Endometrial microvascular endothelial cells (primary cell): ENCODE results near the gene PCDHGB3. TPM values are rescaled to one million over a fixed set of nuclear protein-coding genes. Genes with fewer than 3 reads are reported as not detected.
"Not testable (repeated sequence)": the region's sequence is repeated elsewhere in the genome, so short reads cannot be mapped to it uniquely, and the experiment has no call there.

Experiments
- in situ Hi-C: cut with HindIII; loops from 2 replicates; pipeline ENCODE4 v1.10.0; 2017; ENCODE audit warnings: low sequenced_read_pairs, low pct_unique_long_range_greater_than_20kb; ENCODE audit errors: inconsistent ontology term
- total RNA-seq: library from RNA; depleted of rRNA; stranded (reverse); fragments of >200 nt; gene quantifications from one replicate; pipeline ENCODE4 v1.2.3, GENCODE V29; 2015; ENCODE audit errors: inconsistent ontology term

The PCDHGB3 gene
- total RNA-seq, 1 donor from 2014 or later = 0.65 TPM

GRCh38 chr5:141387557-141388311 is 17.7 kb downstream of the PCDHGB3 start, which contains the start of gene PCDHGB4:
Gene PCDHGB4, plus strand, starts transcription at chr5:141387698. Its CDS starts 187 bp downstream, at chr5:141387885.
- in situ Hi-C loops = not testable (repeated sequence)

GRCh38 chr5:141388661-141389060 is 18.6 kb downstream of the PCDHGB3 start:
- in situ Hi-C loops = no loop called here

- in situ Hi-C loops = no loop called here
Observed at GRCh38 chr5:141389153-141390042, 19.4 kb downstream of the PCDHGB3 start.

GRCh38 chr5:141392429-141393198 is 22.6 kb downstream of the PCDHGB3 start, which contains the start of gene PCDHGA8:
Gene PCDHGA8, plus strand, starts transcription at chr5:141392633. Its CDS starts 181 bp downstream, at chr5:141392814.
- in situ Hi-C loops = no loop called here

- in situ Hi-C loops = no loop called here
Observed at GRCh38 chr5:141393267-141393666, 23.2 kb downstream of the PCDHGB3 start.

- in situ Hi-C loops = not testable (repeated sequence)
Observed at GRCh38 chr5:141394401-141395187, 24.6 kb downstream of the PCDHGB3 start.

GRCh38 chr5:141397756-141398551 is 27.9 kb downstream of the PCDHGB3 start, which contains the start of gene PCDHGB5:
Gene PCDHGB5, plus strand, starts transcription at chr5:141397947. Its CDS starts 181 bp downstream, at chr5:141398128.
- in situ Hi-C loops = not testable (repeated sequence)

GRCh38 chr5:141398608-141399007 is 28.6 kb downstream of the PCDHGB3 start:
- in situ Hi-C loops = no loop called here

- in situ Hi-C loops = no loop called here
Observed at GRCh38 chr5:141399555-141400258, 29.7 kb downstream of the PCDHGB3 start.

- in situ Hi-C loops = no loop called here
Observed at GRCh38 chr5:141402553-141403243, 32.7 kb downstream of the PCDHGB3 start, which contains the start of gene PCDHGA9. Gene PCDHGA9, plus strand, starts transcription at chr5:141402778. Its CDS starts 175 bp downstream, at chr5:141402953.

- in situ Hi-C loops = no loop called here
Observed at GRCh38 chr5:141403387-141403786, 33.3 kb downstream of the PCDHGB3 start.

- in situ Hi-C loops = not testable (repeated sequence)
Observed at GRCh38 chr5:141407790-141408505, 37.9 kb downstream of the PCDHGB3 start, which contains the start of gene PCDHGB6. Gene PCDHGB6, plus strand, starts transcription at chr5:141408021. Its CDS starts 182 bp downstream, at chr5:141408203.

- in situ Hi-C loops = no loop called here
Observed at GRCh38 chr5:141409598-141410306, 39.7 kb downstream of the PCDHGB3 start.

- in situ Hi-C loops = no loop called here
Observed at GRCh38 chr5:141411575-141411974, 41.5 kb downstream of the PCDHGB3 start.
